A549 (cell line): ENCODE measurements around the gene VSIG4. TPM values are rescaled to one million over a fixed set of nuclear protein-coding genes. Genes with fewer than 3 reads are reported as not detected.

ENCODE experiments used
- ATAC-seq, 2 experiments: fragments of 200-7000 bp in 1 of 2; fragments of >200 bp in 1 of 2; cut with Nextera tagmentation in 1 of 2; cut with Tn5 transposase in 1 of 2; 3 replicates each; pipeline versions ENCODE4 v1.8.0 to v1.9.1; 2018 to 2020; ENCODE audit warnings: mild to moderate bottlenecking in 1 of 2, moderate library complexity in 1 of 2
- CTCF ChIA-PET: fragments of 300-600 bp; sonication (Branson Sonifier 250); formaldehyde crosslinking; extraction: SDS; loops from one replicate; lab custom pipeline; 2021; ENCODE audit warnings: antibody characterized with exemption, inconsistent platforms; lab: Yijun Ruan, JAX
- POLR2A ChIA-PET: fragments of 350-600 bp; formaldehyde crosslinking; extraction: SDS; loops from one replicate; lab custom pipeline; 2021; ENCODE audit warnings: antibody characterized with exemption, inconsistent platforms; lab: Yijun Ruan, JAX
- DNase-seq, 2 experiments: peaks; one replicate each; pipeline versions ENCODE4 v3.0.0 to v3.0.0-alpha.2; 2011 to 2016; ENCODE audit warnings: low read depth in 1 of 2, low spot score in 1 of 2
- FAIRE-seq: peaks from 2 replicates; lab custom pipeline; 2011; peaks lifted over from hg19 to GRCh38; lab: Jason Lieb, UNC
- H3K27ac ChIP-seq, 2 experiments: fragments of >200 bp; sonication (Bioruptor Twin); formaldehyde crosslinking; 3 replicates each; pipeline ENCODE4 v1.5.1; 2016 to 2017
- H3K4me1 ChIP-seq: fragments of >200 bp; sonication (Bioruptor Twin); formaldehyde crosslinking; 3 replicates; pipeline ENCODE4 v1.6.1; 2016
- H3K4me2 ChIP-seq: fragments of >200 bp; sonication (Bioruptor Twin); formaldehyde crosslinking; 3 replicates; pipeline ENCODE4 v1.6.1; 2016
- H3K4me3 ChIP-seq: fragments of >200 bp; sonication (Bioruptor Twin); formaldehyde crosslinking; 3 replicates; pipeline ENCODE4 v1.5.1; 2016
- H3K9me3 ChIP-seq: fragments of >200 bp; sonication (Bioruptor Twin); formaldehyde crosslinking; 3 replicates; pipeline ENCODE4 v1.6.1; 2016
- BCL3 ChIP-seq: fragments of >200 bp; sonication (Bioruptor Twin); formaldehyde crosslinking; IDR thresholded peaks from 3 replicates; pipeline ENCODE4 v1.6.1; 2016
- BHLHE40 ChIP-seq: IDR thresholded peaks from 2 replicates; pipeline ENCODE4 v1.6.1; 2012; ENCODE audit warnings: low read depth, low read length, inconsistent platforms
- CEBPB ChIP-seq, 2 experiments: fragments of >200 bp in 1 of 2; sonication (Bioruptor Twin) in 1 of 2; formaldehyde crosslinking in 1 of 2; IDR thresholded peaks; 2 replicates each; pipeline ENCODE4 v1.6.1; 2012 to 2016
- EHF ChIP-seq: fragments of 250-450 bp; sonication (Bioruptor Pico); IDR thresholded peaks from 2 replicates; pipeline ENCODE4 v1.5.0; 2020; ENCODE audit warnings: mild to moderate bottlenecking
- FOSB ChIP-seq: fragments of 250-450 bp; sonication (Bioruptor Pico); IDR thresholded peaks from 2 replicates; pipeline ENCODE4 v1.5.0; 2020; ENCODE audit warnings: mild to moderate bottlenecking, moderate library complexity
- GATA3 ChIP-seq: IDR thresholded peaks from 2 replicates; pipeline ENCODE4 v1.6.1; 2012; ENCODE audit warnings: borderline replicate concordance
- HDAC2 ChIP-seq: fragments of 200-600 bp; sonication (generic); IDR thresholded peaks from 2 replicates; pipeline ENCODE4 v1.6.1; 2016
- HES2 ChIP-seq: fragments of >200 bp; sonication (Bioruptor Twin); formaldehyde crosslinking; IDR thresholded peaks from 2 replicates; pipeline ENCODE4 v1.6.1; 2016
- HEYL ChIP-seq: fragments of 250-450 bp; sonication (Bioruptor Pico); IDR thresholded peaks from 2 replicates; pipeline ENCODE4 v1.8.0; 2021; ENCODE audit warnings: mild to moderate bottlenecking, moderate library complexity
- HOXA7 ChIP-seq: fragments of 250-450 bp; sonication (Bioruptor Pico); IDR thresholded peaks from 2 replicates; pipeline ENCODE4 v1.5.0; 2020; ENCODE audit warnings: mild to moderate bottlenecking, moderate library complexity
- HOXB13 ChIP-seq: fragments of 250-450 bp; sonication (Bioruptor Pico); IDR thresholded peaks from 2 replicates; pipeline ENCODE4 v1.5.0; 2020; ENCODE audit warnings: low read depth, mild to moderate bottlenecking, moderate library complexity
- JUN ChIP-seq, 2 experiments: fragments of >200 bp; sonication (Bioruptor Twin); formaldehyde crosslinking; IDR thresholded peaks; 2 replicates in 1 of 2; 3 replicates in 1 of 2; pipeline ENCODE4 v1.6.1; 2016 to 2017
- KDM5A ChIP-seq: fragments of 200-600 bp; sonication (generic); IDR thresholded peaks from 2 replicates; pipeline ENCODE4 v1.6.1; 2016; ENCODE audit warnings: antibody characterized with exemption, mild to moderate bottlenecking
- MAX ChIP-seq: IDR thresholded peaks from 2 replicates; pipeline ENCODE4 v1.6.1; 2012
- MAZ ChIP-seq: fragments of 150-350 bp; IDR thresholded peaks from 2 replicates; pipeline ENCODE4 v1.6.1; 2014; ENCODE audit warnings: antibody characterized with exemption, low read depth, low read length, borderline replicate concordance
- NPAS2 ChIP-seq: fragments of 250-450 bp; sonication (Bioruptor Pico); IDR thresholded peaks from 2 replicates; pipeline ENCODE4 v1.8.0; 2022; ENCODE audit warnings: mild to moderate bottlenecking, moderate library complexity, borderline replicate concordance
- PHF8 ChIP-seq: fragments of 200-600 bp; sonication (generic); IDR thresholded peaks from 2 replicates; pipeline ENCODE4 v1.6.1; 2016; ENCODE audit warnings: low read depth, mild to moderate bottlenecking, antibody characterized with exemption, moderate library complexity, borderline replicate concordance
- POLR2A ChIP-seq: IDR thresholded peaks from 2 replicates; pipeline ENCODE4 v1.6.1; 2012; ENCODE audit warnings: mild to moderate bottlenecking, low read length
- POLR2AphosphoS2 ChIP-seq: conservative IDR thresholded peaks from 2 replicates; pipeline ENCODE4 v1.6.1; 2012; ENCODE audit warnings: low read length, improper control_type of control experiment, inconsistent platforms
- RARB ChIP-seq: fragments of 250-450 bp; sonication (Bioruptor Pico); IDR thresholded peaks from 2 replicates; pipeline ENCODE4 v1.8.0; 2021; ENCODE audit warnings: mild to moderate bottlenecking, moderate library complexity
- RCOR1 ChIP-seq: fragments of 150-350 bp; IDR thresholded peaks from 2 replicates; pipeline ENCODE4 v1.6.1; 2014; ENCODE audit warnings: antibody characterized with exemption, low read length, low read depth
- SMC3 ChIP-seq: fragments of >200 bp; sonication (Bioruptor Twin); formaldehyde crosslinking; IDR thresholded peaks from 3 replicates; pipeline ENCODE4 v1.6.1; 2018; ENCODE audit warnings: inconsistent platforms
- ZSCAN20 ChIP-seq: fragments of 250-450 bp; sonication (Bioruptor Pico); IDR thresholded peaks from 2 replicates; pipeline ENCODE4 v1.8.0; 2022; ENCODE audit warnings: mild to moderate bottlenecking, moderate library complexity
- WGBS: methylation state at CpG from one replicate; pipeline ENCODE4 v1.1.6; 2017; ENCODE audit errors: missing lambda C conversion rate; 5-methylcytosine and 5-hydroxymethylcytosine counted together
- polyA plus RNA-seq, 4 experiments: library from polyadenylated mRNA; depleted of rRNA in 3 of 4; stranded (reverse); fragments of >200 nt; fragmentation: RNase III in 1 of 4; extraction: RNeasy Plus Mini Kit Qiagen cat#74134 plus additional on column Dnase treatment in 1 of 4; gene quantifications; 2 replicates in 3 of 4; 3 replicates in 1 of 4; pipeline ENCODE4 v1.2.3, GENCODE V29; 2011 to 2017
- TF ChIP-seq, protein P1 (sequence below): fragments of 250-450 bp; sonication (Bioruptor Pico); IDR thresholded peaks from 2 replicates; pipeline ENCODE4 v1.5.0; 2020; ENCODE audit warnings: low read depth, mild to moderate bottlenecking, moderate library complexity
- TF ChIP-seq, protein P2 (sequence below): fragments of 200-600 bp; sonication (generic); IDR thresholded peaks from 2 replicates; pipeline ENCODE4 v1.6.1; 2016; ENCODE audit warnings: antibody characterized with exemption, mild to moderate bottlenecking, moderate library complexity
- TF ChIP-seq, protein P3 (sequence below): fragments of >200 bp; sonication (Bioruptor Twin); formaldehyde crosslinking; IDR thresholded peaks from 3 replicates; pipeline ENCODE4 v1.5.1; 2016

VSIG4 gene
- polyA plus RNA-seq, 2 of the 4 experiments (the other 2 are of a cell fraction): not detected

DNA sequence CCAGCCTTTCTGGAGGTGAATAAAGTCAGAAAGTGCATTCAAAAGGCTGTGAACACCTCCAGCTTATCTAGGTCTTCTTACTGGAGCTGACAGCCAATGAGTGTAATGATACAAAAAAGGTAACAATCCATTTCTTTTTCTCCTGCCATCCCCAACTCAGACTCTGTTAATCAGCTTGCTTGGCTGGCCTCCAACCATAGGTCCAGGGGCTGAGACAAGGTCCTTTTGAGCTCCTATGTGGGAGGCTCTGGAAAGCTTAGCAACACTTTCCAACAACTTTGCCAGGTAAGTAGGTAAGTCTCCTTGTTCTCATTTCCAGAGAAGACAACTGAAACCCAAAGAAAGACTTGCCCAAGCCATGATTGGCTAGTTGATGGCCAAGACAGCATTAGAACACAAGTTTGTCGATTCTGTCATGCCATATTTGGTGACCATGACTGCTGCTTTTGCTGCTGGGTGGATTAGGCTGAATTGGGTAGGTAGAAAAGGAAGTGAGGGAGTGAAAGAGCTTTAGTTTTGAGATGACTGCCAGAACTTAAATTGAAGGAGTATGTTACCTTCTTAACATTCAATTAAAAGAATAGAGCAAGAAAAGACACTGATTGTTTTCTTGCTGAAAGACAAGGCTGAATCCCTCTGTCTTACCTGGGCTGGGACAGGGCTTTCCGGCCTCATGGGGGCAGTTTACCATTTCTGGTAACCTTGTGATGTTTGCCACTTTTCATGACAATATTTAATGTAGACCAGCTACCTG is 22.8 kb downstream of the VSIG4 start:
- no peak for FAIRE-seq

DNA sequence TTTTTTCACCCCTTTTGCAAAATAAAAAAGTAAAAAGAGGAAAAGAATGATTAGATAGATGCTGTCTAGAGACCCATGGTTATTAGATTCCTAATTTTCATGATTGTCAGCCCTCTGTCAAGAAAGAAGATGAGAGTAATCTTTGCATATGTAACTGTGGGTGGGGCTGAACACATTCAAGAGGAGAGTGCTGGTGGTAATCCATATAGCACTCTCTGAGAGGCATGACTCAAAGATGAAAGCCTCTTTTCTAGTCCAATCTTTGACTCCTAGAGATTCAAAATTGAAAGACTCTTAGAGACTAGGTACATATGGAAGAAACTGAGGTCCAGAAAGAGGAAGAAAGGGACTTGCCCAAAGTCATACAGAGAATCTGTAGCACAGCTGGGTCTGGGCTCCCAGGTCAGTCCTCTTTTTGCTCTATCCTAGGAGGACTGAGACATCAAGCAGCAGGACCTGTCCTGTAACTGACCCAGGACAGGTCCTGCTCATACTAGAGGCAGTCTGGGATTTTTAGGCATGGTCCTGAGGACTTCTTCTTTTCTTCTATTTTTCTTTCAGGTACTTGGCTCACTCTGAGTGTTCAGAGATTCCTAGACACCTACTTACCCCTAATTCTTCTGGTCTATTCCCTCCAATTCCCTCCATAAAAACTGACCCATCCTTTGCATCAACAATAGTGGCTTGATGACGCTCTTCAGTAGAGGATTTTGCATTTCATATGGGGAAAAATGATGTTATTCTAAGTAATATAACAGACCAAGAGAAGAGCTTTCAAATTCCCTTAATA is 23.8 kb downstream of the VSIG4 start:
- H3K9me3 ChIP-seq: no peaks in the 10 kb centered on the region
- 5% methylated on average over 1 of the region's 1 CpG for WGBS
- CTCF ChIA-PET: no interaction called here

More for the DNA sequence above, 22.8 kb downstream of the VSIG4 start:
- TF ChIP-seq, protein P1, sequence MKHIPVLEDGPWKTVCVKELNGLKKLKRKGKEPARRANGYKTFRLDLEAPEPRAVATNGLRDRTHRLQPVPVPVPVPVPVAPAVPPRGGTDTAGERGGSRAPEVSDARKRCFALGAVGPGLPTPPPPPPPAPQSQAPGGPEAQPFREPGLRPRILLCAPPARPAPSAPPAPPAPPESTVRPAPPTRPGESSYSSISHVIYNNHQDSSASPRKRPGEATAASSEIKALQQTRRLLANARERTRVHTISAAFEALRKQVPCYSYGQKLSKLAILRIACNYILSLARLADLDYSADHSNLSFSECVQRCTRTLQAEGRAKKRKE: no peak
- TF ChIP-seq MAZ (no peak), HES2 (no peak), BCL3 (no peak), RCOR1 (no peak), POLR2A (no peak), HEYL (CRISPR knock-in tag) (no peak), SMC3 (no peak), BHLHE40 (no peak), HDAC2 (no peak), NPAS2 (CRISPR knock-in tag) (no peak), PHF8 (no peak)
- TF ChIP-seq, all 56 proteins: peak for 0
- no peak for ATAC-seq
- Histone ChIP-seq H3K4me2 (no peak overlapping the region), H3K4me3 (no peak overlapping the region), H3K27ac (no peak overlapping the region), H3K9me3 (no peaks in the 10 kb centered on the region), H3K4me1 (no peaks in the 10 kb centered on the region)
- POLR2A ChIA-PET: no interaction called here
- DNase-seq: no peak
- CTCF ChIA-PET: no interaction called here
- WGBS: 0% methylated on average over 2 of the region's 2 CpGs

More for the DNA sequence above, 23.8 kb downstream of the VSIG4 start:
- Histone ChIP-seq H3K27ac (no peak overlapping the region), H3K4me2 (no peak overlapping the region), H3K4me3 (no peak overlapping the region), H3K4me1 (no peaks in the 10 kb centered on the region)
- ATAC-seq (no peak), DNase-seq (no peak), FAIRE-seq (no peak)
- POLR2A ChIA-PET: no interaction called here
- TF ChIP-seq MAX (no peak), PHF8 (no peak), POLR2A (no peak), BCL3 (no peak), HDAC2 (no peak), POLR2AphosphoS2 (no peak), GATA3 (no peak), NPAS2 (CRISPR knock-in tag) (no peak), RARB (CRISPR knock-in tag) (no peak), FOSB (CRISPR knock-in tag) (no peak), EHF (CRISPR knock-in tag) (no peak), JUN (IDR thresholded peaks at IDR 0.05) (no peak), HOXB13 (CRISPR knock-in tag) (no peak), ZSCAN20 (CRISPR knock-in tag) (no peak), HOXA7 (CRISPR knock-in tag) (no peak), KDM5A (no peak), CEBPB (IDR thresholded peaks at IDR 0.05) (no peak)
- TF ChIP-seq, protein P2, sequence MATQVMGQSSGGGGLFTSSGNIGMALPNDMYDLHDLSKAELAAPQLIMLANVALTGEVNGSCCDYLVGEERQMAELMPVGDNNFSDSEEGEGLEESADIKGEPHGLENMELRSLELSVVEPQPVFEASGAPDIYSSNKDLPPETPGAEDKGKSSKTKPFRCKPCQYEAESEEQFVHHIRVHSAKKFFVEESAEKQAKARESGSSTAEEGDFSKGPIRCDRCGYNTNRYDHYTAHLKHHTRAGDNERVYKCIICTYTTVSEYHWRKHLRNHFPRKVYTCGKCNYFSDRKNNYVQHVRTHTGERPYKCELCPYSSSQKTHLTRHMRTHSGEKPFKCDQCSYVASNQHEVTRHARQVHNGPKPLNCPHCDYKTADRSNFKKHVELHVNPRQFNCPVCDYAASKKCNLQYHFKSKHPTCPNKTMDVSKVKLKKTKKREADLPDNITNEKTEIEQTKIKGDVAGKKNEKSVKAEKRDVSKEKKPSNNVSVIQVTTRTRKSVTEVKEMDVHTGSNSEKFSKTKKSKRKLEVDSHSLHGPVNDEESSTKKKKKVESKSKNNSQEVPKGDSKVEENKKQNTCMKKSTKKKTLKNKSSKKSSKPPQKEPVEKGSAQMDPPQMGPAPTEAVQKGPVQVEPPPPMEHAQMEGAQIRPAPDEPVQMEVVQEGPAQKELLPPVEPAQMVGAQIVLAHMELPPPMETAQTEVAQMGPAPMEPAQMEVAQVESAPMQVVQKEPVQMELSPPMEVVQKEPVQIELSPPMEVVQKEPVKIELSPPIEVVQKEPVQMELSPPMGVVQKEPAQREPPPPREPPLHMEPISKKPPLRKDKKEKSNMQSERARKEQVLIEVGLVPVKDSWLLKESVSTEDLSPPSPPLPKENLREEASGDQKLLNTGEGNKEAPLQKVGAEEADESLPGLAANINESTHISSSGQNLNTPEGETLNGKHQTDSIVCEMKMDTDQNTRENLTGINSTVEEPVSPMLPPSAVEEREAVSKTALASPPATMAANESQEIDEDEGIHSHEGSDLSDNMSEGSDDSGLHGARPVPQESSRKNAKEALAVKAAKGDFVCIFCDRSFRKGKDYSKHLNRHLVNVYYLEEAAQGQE: no peak
- TF ChIP-seq, protein P3, sequence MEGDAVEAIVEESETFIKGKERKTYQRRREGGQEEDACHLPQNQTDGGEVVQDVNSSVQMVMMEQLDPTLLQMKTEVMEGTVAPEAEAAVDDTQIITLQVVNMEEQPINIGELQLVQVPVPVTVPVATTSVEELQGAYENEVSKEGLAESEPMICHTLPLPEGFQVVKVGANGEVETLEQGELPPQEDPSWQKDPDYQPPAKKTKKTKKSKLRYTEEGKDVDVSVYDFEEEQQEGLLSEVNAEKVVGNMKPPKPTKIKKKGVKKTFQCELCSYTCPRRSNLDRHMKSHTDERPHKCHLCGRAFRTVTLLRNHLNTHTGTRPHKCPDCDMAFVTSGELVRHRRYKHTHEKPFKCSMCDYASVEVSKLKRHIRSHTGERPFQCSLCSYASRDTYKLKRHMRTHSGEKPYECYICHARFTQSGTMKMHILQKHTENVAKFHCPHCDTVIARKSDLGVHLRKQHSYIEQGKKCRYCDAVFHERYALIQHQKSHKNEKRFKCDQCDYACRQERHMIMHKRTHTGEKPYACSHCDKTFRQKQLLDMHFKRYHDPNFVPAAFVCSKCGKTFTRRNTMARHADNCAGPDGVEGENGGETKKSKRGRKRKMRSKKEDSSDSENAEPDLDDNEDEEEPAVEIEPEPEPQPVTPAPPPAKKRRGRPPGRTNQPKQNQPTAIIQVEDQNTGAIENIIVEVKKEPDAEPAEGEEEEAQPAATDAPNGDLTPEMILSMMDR: no peak
